Measurements from ENCODE around the gene OTUB2.

The OTUB2 gene

DNA sequence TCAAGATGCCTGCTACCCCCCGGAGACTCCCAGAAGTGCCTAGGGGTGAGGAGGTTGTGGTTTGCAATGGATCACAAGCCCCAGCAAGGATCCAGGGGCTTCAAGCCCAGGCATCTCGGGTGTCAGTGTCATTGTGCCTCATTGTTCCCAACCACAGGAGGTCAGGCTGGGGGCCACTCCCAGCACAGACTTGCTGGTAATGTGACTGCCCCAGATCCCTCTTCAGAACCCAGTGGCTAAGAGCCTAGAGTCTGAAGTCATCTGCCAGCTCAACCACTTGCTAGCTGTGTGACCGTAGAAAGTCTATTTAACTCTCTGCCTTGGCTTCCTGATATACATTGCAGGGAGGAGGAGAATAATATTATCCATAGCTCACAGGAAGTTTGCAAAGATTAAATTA lies 42.1 kb upstream of the OTUB2 start:
- Histone ChIP-seq H3K4me2 (ENCODE audit: low read length) (no peak overlapping the region), H2BK120ac (ENCODE audit: insufficient read depth, low read length, poor library complexity) (no peak overlapping the region), H3K14ac (ENCODE audit: low read length) (no peak overlapping the region), H2BK12ac (ENCODE audit: low read length) (no peak overlapping the region), H3K27ac (ENCODE audit: low read depth, low read length) (no peak overlapping the region), H4K8ac (ENCODE audit: low read depth, low read length) (no peak overlapping the region), H2AK5ac (ENCODE audit: low read length) (no peak overlapping the region), H3K9me3 (ENCODE audit: insufficient read depth, low read depth, low read length) (no peaks in the 10 kb centered on the region), H4K91ac (ENCODE audit: low read depth, low read length) (no peak overlapping the region), H3K36me3 (ENCODE audit: control insufficient read depth in 1 of 2, insufficient read depth in 2 of 2, low read length in 2 of 2) (no peaks in the 10 kb centered on the region), H3K9ac (ENCODE audit: low read length) (no peak overlapping the region), H3K18ac (ENCODE audit: low read length) (no peak overlapping the region), H3K23ac (ENCODE audit: low read length) (no peak overlapping the region), H2BK5ac (ENCODE audit: low read depth, low read length, poor library complexity) (no peak overlapping the region), H3K4ac (ENCODE audit: low read depth, low read length) (no peak overlapping the region), H3K79me2 (ENCODE audit: control insufficient read depth, insufficient read depth, low read length, poor library complexity) (no peaks in the 10 kb centered on the region), H4K12ac (ENCODE audit: low read depth, low read length) (no peak overlapping the region), H2AFZ (ENCODE audit: insufficient read depth, low read length, poor library complexity) (no peak overlapping the region), H3K79me1 (ENCODE audit: low read length) (no peaks in the 10 kb centered on the region), H3K27me3 (ENCODE audit: insufficient read depth, low read length) (no peaks in the 10 kb centered on the region), H3K4me1 (ENCODE audit: control insufficient read depth in 1 of 2, insufficient read depth in 2 of 2, low read length in 2 of 2) (peaks cover 6 to 9% of the 10 kb centered on the region in 2 experiments), H3K4me3 (ENCODE audit: low read depth, low read length) (no peak overlapping the region)
- no peak for DNase-seq
- no CpG with 5 or more reads among the region's 3 CpGs for WGBS (ENCODE audit: extremely low coverage, insufficient coverage, insufficient read length)

DNA sequence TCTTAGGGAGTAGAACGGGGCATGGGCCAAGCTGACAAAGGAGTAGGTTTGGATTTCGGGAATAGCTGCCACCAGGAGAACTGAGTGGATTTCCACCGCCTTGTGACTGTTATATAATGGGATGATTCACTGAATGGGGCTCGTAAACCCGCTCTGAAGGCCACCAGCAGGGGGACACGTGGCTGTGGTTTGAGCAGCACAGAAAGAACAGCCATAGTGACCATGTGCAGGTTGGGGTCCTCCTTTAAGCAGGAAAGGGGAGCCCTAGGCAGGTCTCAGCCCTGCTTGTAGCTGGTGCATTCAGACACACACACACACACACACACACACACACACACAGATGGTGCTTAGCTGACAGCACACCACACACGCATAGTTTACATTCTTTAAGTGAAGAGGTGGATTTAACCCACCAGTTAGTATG lies 41.1 kb upstream of the OTUB2 start:
- no CpG with 5 or more reads among the region's 7 CpGs for WGBS (ENCODE audit: extremely low coverage, insufficient coverage, insufficient read length)
- no peak overlapping the region for H4K12ac ChIP-seq (ENCODE audit: low read depth, low read length)
- no peak overlapping the region for H2BK12ac ChIP-seq (ENCODE audit: low read length)
- no peak overlapping the region for H3K4me3 ChIP-seq (ENCODE audit: low read depth, low read length)
- H3K4me1 ChIP-seq (ENCODE audit: control insufficient read depth in 1 of 2, insufficient read depth in 2 of 2, low read length in 2 of 2) = peaks cover 6 to 9% of the 10 kb centered on the region in 2 experiments
- H2BK120ac ChIP-seq (ENCODE audit: insufficient read depth, low read length, poor library complexity) = no peak overlapping the region
- H4K91ac ChIP-seq (ENCODE audit: low read depth, low read length) = no peak overlapping the region
- H3K9ac ChIP-seq (ENCODE audit: low read length) = no peak overlapping the region
- no peaks in the 10 kb centered on the region for H3K79me1 ChIP-seq (ENCODE audit: low read length)
- H3K9me3 ChIP-seq (ENCODE audit: insufficient read depth, low read depth, low read length) = no peaks in the 10 kb centered on the region
- no peak overlapping the region for H3K18ac ChIP-seq (ENCODE audit: low read length)
- H3K27me3 ChIP-seq (ENCODE audit: insufficient read depth, low read length) = no peaks in the 10 kb centered on the region
- H3K4me2 ChIP-seq (ENCODE audit: low read length) = no peak overlapping the region
- no peak overlapping the region for H3K23ac ChIP-seq (ENCODE audit: low read length)
- H2BK5ac ChIP-seq (ENCODE audit: low read depth, low read length, poor library complexity) = no peak overlapping the region
- H3K36me3 ChIP-seq (ENCODE audit: control insufficient read depth in 1 of 2, insufficient read depth in 2 of 2, low read length in 2 of 2) = no peaks in the 10 kb centered on the region
- H3K79me2 ChIP-seq (ENCODE audit: control insufficient read depth, insufficient read depth, low read length, poor library complexity) = no peaks in the 10 kb centered on the region
- no peak overlapping the region for H3K14ac ChIP-seq (ENCODE audit: low read length)
- no peak overlapping the region for H4K8ac ChIP-seq (ENCODE audit: low read depth, low read length)
- no peak overlapping the region for H3K27ac ChIP-seq (ENCODE audit: low read depth, low read length)
- no peak overlapping the region for H3K4ac ChIP-seq (ENCODE audit: low read depth, low read length)
- DNase-seq = peak in 1 of 2 donors; percentile 53
- no peak overlapping the region for H2AK5ac ChIP-seq (ENCODE audit: low read length)
- no peak overlapping the region for H2AFZ ChIP-seq (ENCODE audit: insufficient read depth, low read length, poor library complexity)

DNA sequence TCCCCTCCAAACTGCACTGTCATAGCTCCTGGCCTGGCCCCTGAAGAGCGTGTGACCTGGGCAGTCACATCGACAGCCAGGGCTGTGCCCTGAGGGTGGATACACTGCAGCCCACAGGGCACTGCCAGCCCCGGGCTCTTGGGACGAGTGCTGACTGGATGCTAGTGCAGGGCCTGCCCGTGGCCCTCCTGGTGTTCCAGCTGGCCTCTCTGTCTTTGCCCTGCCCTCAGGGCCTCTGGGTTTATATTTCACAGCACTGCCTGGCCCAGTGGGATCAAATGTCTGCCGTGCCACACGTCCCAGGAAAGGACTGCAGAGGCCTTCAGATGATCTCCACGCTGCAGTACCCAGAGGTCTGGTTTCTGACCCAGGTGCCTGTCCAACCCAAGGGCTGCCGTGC lies 39.2 kb upstream of the OTUB2 start:
- no peak overlapping the region for H3K4ac ChIP-seq (ENCODE audit: low read depth, low read length)

DNA sequence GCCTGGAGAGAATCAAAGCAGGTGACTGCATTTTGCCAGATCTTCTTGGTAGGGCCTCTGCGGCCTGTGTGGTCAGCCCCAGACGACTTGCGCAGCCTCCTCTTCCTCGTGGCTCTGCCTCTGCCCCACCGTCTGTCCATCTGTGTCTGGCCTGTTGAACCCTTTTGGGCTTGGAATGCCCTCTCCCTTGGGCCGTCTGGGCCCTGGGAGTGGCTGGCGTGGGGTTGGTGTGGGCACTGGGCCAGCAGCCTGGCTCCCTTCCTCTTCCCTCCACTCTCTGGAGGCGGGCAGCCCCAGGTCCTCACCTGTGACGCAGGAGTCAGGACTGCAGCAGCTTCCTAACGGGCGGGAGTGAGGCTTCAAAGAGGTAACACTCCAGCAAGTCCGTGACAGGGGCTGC lies 38.8 kb upstream of the OTUB2 start:
- H4K12ac ChIP-seq (ENCODE audit: low read depth, low read length) = no peak overlapping the region
- no peak overlapping the region for H3K9ac ChIP-seq (ENCODE audit: low read length)
- H3K27ac ChIP-seq (ENCODE audit: low read depth, low read length) = no peak overlapping the region
- no peak overlapping the region for H2AFZ ChIP-seq (ENCODE audit: insufficient read depth, low read length, poor library complexity)
- H3K9me3 ChIP-seq (ENCODE audit: insufficient read depth, low read depth, low read length) = no peaks in the 10 kb centered on the region
- no peak overlapping the region for H2BK12ac ChIP-seq (ENCODE audit: low read length)
- H3K18ac ChIP-seq (ENCODE audit: low read length) = no peak overlapping the region
- H3K79me2 ChIP-seq (ENCODE audit: control insufficient read depth, insufficient read depth, low read length, poor library complexity) = no peaks in the 10 kb centered on the region
- no CpG with 5 or more reads among the region's 12 CpGs for WGBS (ENCODE audit: extremely low coverage, insufficient coverage, insufficient read length)
- no peaks in the 10 kb centered on the region for H3K79me1 ChIP-seq (ENCODE audit: low read length)
- H3K4ac ChIP-seq (ENCODE audit: low read depth, low read length) = no peak overlapping the region
- no peak overlapping the region for H2BK120ac ChIP-seq (ENCODE audit: insufficient read depth, low read length, poor library complexity)
- H2BK5ac ChIP-seq (ENCODE audit: low read depth, low read length, poor library complexity) = no peak overlapping the region
- no peaks in the 10 kb centered on the region for H3K36me3 ChIP-seq (ENCODE audit: control insufficient read depth in 1 of 2, insufficient read depth in 2 of 2, low read length in 2 of 2)
- no peak overlapping the region for H2AK5ac ChIP-seq (ENCODE audit: low read length)
- no peak overlapping the region for H3K4me3 ChIP-seq (ENCODE audit: low read depth, low read length)
- no peak overlapping the region for H4K8ac ChIP-seq (ENCODE audit: low read depth, low read length)
- H3K23ac ChIP-seq (ENCODE audit: low read length) = no peak overlapping the region
- no peak overlapping the region for H3K4me2 ChIP-seq (ENCODE audit: low read length)
- DNase-seq = no peak
- no peak overlapping the region for H3K14ac ChIP-seq (ENCODE audit: low read length)
- H3K27me3 ChIP-seq (ENCODE audit: insufficient read depth, low read length) = no peaks in the 10 kb centered on the region
- peaks cover 6 to 9% of the 10 kb centered on the region in 2 experiments for H3K4me1 ChIP-seq (ENCODE audit: control insufficient read depth in 1 of 2, insufficient read depth in 2 of 2, low read length in 2 of 2)
- H4K91ac ChIP-seq (ENCODE audit: low read depth, low read length) = no peak overlapping the region

More for the DNA sequence above, 39.2 kb upstream of the OTUB2 start:
- Histone ChIP-seq H2AK5ac (ENCODE audit: low read length) (no peak overlapping the region), H3K4me2 (ENCODE audit: low read length) (no peak overlapping the region), H2BK120ac (ENCODE audit: insufficient read depth, low read length, poor library complexity) (no peak overlapping the region), H3K27me3 (ENCODE audit: insufficient read depth, low read length) (no peaks in the 10 kb centered on the region), H3K18ac (ENCODE audit: low read length) (no peak overlapping the region), H3K4me3 (ENCODE audit: low read depth, low read length) (no peak overlapping the region), H3K27ac (ENCODE audit: low read depth, low read length) (no peak overlapping the region), H4K8ac (ENCODE audit: low read depth, low read length) (no peak overlapping the region), H3K9me3 (ENCODE audit: insufficient read depth, low read depth, low read length) (no peaks in the 10 kb centered on the region), H2AFZ (ENCODE audit: insufficient read depth, low read length, poor library complexity) (no peak overlapping the region), H2BK5ac (ENCODE audit: low read depth, low read length, poor library complexity) (no peak overlapping the region), H3K14ac (ENCODE audit: low read length) (no peak overlapping the region), H4K91ac (ENCODE audit: low read depth, low read length) (no peak overlapping the region), H3K36me3 (ENCODE audit: control insufficient read depth in 1 of 2, insufficient read depth in 2 of 2, low read length in 2 of 2) (no peaks in the 10 kb centered on the region), H3K79me1 (ENCODE audit: low read length) (no peaks in the 10 kb centered on the region), H3K79me2 (ENCODE audit: control insufficient read depth, insufficient read depth, low read length, poor library complexity) (no peaks in the 10 kb centered on the region), H3K23ac (ENCODE audit: low read length) (no peak overlapping the region), H3K4me1 (ENCODE audit: control insufficient read depth in 1 of 2, insufficient read depth in 2 of 2, low read length in 2 of 2) (peaks cover 6 to 9% of the 10 kb centered on the region in 2 experiments), H2BK12ac (ENCODE audit: low read length) (no peak overlapping the region), H4K12ac (ENCODE audit: low read depth, low read length) (no peak overlapping the region), H3K9ac (ENCODE audit: low read length) (no peak overlapping the region)
- no CpG with 5 or more reads among the region's 9 CpGs for WGBS (ENCODE audit: extremely low coverage, insufficient coverage, insufficient read length)
- DNase-seq = no peak

All from trophoblast cell (in vitro differentiated cells and primary cell).